ENCODE results near the gene WNT5B. TPM values are rescaled to one million over a fixed set of nuclear protein-coding genes. Genes with fewer than 3 reads are reported as not detected.

The WNT5B gene
- total RNA-seq, 1 experiment from 2014 or later = 33.1 TPM

DNA sequence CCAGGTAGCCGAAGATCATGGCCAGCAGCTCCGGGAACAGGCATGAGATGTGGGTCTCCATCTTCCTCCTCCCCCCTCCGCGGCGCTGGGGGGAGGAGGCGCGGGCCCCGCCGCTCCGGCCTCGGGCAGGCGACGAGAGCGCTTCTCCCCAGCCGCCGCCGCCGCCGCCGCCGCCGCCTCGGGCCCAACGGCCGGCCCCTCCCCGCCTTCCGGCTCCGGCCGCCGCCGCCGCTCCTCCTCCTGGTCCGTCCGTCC is 35.1 kb upstream of the WNT5B start:
- peaks cover 25% of the 10 kb centered on the region for H3F3A ChIP-seq (ENCODE audit: insufficient read depth, low read depth)
- H3K9me3 ChIP-seq (ENCODE audit: insufficient read depth, low read depth) = no peaks in the 10 kb centered on the region
- H3K4me1 ChIP-seq (replicated peaks; ENCODE audit: insufficient read depth) = peaks cover 44% of the 10 kb centered on the region
- TF ChIP-seq, protein P1, sequence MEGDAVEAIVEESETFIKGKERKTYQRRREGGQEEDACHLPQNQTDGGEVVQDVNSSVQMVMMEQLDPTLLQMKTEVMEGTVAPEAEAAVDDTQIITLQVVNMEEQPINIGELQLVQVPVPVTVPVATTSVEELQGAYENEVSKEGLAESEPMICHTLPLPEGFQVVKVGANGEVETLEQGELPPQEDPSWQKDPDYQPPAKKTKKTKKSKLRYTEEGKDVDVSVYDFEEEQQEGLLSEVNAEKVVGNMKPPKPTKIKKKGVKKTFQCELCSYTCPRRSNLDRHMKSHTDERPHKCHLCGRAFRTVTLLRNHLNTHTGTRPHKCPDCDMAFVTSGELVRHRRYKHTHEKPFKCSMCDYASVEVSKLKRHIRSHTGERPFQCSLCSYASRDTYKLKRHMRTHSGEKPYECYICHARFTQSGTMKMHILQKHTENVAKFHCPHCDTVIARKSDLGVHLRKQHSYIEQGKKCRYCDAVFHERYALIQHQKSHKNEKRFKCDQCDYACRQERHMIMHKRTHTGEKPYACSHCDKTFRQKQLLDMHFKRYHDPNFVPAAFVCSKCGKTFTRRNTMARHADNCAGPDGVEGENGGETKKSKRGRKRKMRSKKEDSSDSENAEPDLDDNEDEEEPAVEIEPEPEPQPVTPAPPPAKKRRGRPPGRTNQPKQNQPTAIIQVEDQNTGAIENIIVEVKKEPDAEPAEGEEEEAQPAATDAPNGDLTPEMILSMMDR (conservative IDR thresholded peaks at IDR 0.05) = no peak
- no peak for TF ChIP-seq EZH2 (IDR thresholded peaks at IDR 0.05; ENCODE audit: low read depth)
- peak overlapping the region; percentile 89 for H3K4me3 ChIP-seq
- 0 out of 2 replicates have a peak overlapping the region, but pooled peaks have one; percentile 20 for H3K27ac ChIP-seq
- no peaks in the 10 kb centered on the region for H3K36me3 ChIP-seq (ENCODE audit: low read depth)
- peak in 1 of 2 experiments; percentile 51 for DNase-seq
- ChIA-PET POLR2A (ENCODE audit: unreplicated experiment) (no interaction called here), CTCF (no interaction called here)
- H3K4me2 ChIP-seq = peak overlapping the region; percentile 90
- H4K20me1 ChIP-seq (ENCODE audit: insufficient read depth) = peaks cover 38% of the 10 kb centered on the region
- H2AFZ ChIP-seq = peak overlapping the region; percentile 90
- no TSS peak for BruUV-seq (replicated peaks)
- no peaks in the 10 kb centered on the region for H3K9me2 ChIP-seq (ENCODE audit: insufficient read depth)
- peaks cover 44% of the 10 kb centered on the region for H3K79me2 ChIP-seq (ENCODE audit: low read depth)
- intact Hi-C loops (cut with micrococcal nuclease; ENCODE audit: unreplicated experiment) = loop anchor here (5.0 kb wide), 2 partner anchors 842 to 1147 kb away; partner anchors contain the start of gene WNK1
- H3K27me3 ChIP-seq (ENCODE audit: insufficient read depth, low read depth) = no peaks in the 10 kb centered on the region

DNA sequence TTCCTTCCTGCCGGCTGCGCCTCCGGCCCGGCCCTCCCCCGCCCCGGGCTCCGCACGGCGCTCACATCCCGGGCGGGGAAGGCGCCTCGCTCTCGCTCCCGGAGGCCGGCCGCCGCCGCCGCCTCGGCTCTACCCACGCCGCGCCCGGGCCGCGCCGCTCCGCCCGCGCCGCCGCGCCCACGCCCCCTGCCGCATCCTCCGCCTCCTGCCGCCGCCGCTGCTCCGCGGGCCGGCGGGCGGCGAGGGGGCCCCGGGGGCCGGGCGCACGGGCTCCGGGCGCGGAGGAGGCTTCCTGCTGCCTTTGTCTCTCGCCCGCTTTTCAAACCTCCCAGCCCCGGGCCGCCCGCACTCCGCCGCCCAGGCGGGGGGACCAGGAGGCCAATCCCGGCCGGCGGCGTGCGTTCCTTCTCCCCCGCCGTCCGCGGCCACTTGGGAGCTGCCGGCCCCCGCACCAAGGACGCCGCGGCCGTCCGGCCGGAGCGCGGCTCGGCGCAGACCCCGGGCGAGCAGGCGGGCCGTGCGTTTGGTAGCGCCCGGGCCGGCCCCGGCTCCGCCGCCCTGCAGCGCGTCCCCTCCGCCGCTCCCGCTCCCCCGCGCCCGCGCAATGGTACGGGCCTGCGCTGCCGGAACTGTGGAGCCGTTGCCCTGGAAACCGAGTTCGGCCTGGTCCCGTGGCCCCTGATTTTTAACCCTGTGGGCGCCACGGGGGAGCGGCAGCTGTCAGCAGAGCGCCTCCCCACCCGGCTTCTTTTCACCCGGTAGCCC is 34.6 kb upstream of the WNT5B start, which contains the start of gene FBXL14:
TSS of gene FBXL14 (minus strand) at position 321 of the 765 bp plus-strand sequence. CDS start 515 bp downstream, outside the sequence.
- Histone ChIP-seq H3K4me2 (peak within 1 kb of the TSS; percentile 99), H3K27ac (peak within 1 kb of the TSS; percentile 20; the same call in 1 of the 2 replicates), H3K9me3 (ENCODE audit: insufficient read depth, low read depth) (no peaks in the 10 kb centered on the region), H3K36me3 (ENCODE audit: low read depth) (no peaks in the 10 kb centered on the region), H3F3A (ENCODE audit: insufficient read depth, low read depth) (peaks cover 25% of the 10 kb centered on the region), H3K27me3 (ENCODE audit: insufficient read depth, low read depth) (no peaks in the 10 kb centered on the region), H3K4me1 (replicated peaks; ENCODE audit: insufficient read depth) (peaks cover 44% of the 10 kb centered on the region), H3K79me2 (ENCODE audit: low read depth) (peaks cover 42% of the 10 kb centered on the region), H2AFZ (peak within 1 kb of the TSS; percentile 99), H3K4me3 (peak within 1 kb of the TSS; percentile 91), H4K20me1 (ENCODE audit: insufficient read depth) (peaks cover 36% of the 10 kb centered on the region), H3K9me2 (ENCODE audit: insufficient read depth) (no peaks in the 10 kb centered on the region)
- no TSS peak for BruUV-seq (replicated peaks)
- intact Hi-C loops (cut with micrococcal nuclease; ENCODE audit: unreplicated experiment) = loop anchor here (5.0 kb wide), 2 partner anchors 842 to 1147 kb away; partner anchors contain the start of gene WNK1
- no peak for TF ChIP-seq EZH2 (IDR thresholded peaks at IDR 0.05; ENCODE audit: low read depth)
- TF ChIP-seq, protein P1 (conservative IDR thresholded peaks at IDR 0.05) = no peak
- CTCF ChIA-PET = interaction anchor here (0.6 kb wide), 2 partner anchors 55 to 388 kb away, joined by 3 to 4 read pairs; no protein-coding TSS in a partner anchor
- peak; percentile 65 to 90 for DNase-seq
- POLR2A ChIA-PET (ENCODE audit: unreplicated experiment) = interaction anchor here (1.0 kb wide), 1 partner anchor 12 kb away, joined by 6 read pairs; no protein-coding TSS in a partner anchor

DNA sequence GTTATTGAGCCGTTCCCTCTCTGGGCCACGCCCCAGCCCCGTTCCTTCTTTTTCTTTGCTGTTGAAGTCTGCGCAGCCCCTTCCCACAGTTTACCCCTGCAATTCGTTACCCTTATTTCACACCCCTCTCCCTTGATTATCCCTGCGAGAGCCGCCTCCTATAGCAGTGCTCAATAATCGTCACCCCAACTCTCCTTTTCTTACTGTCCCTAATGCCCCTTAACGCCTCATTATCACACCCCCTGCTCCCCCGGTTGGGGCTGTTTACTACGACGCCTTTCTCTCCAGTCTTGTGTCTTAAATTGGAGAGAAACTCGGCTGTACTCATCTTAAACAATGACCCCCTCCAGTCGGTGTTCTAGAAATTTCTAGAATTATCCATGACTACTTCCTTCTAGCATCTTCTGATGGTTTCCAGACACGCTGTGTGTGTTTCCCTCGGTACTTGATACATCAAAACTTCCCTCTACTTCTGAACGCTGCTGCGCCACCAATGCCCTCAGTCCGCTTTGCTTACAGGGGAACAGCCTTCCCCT is 33.9 kb upstream of the WNT5B start:
- no peaks in the 10 kb centered on the region for H3K36me3 ChIP-seq (ENCODE audit: low read depth)
- peak overlapping the region; percentile 19; the same call in 1 of the 2 replicates for H3K27ac ChIP-seq
- no peak for DNase-seq
- intact Hi-C loops (cut with micrococcal nuclease; ENCODE audit: unreplicated experiment) = no loop called here
- H3F3A ChIP-seq (ENCODE audit: insufficient read depth, low read depth) = peaks cover 25% of the 10 kb centered on the region
- TSS peak; percentile 55 for BruUV-seq (replicated peaks)
- H3K4me2 ChIP-seq = peak overlapping the region; percentile 99
- H3K27me3 ChIP-seq (ENCODE audit: insufficient read depth, low read depth) = no peaks in the 10 kb centered on the region
- H3K79me2 ChIP-seq (ENCODE audit: low read depth) = peaks cover 35% of the 10 kb centered on the region
- ChIA-PET POLR2A (ENCODE audit: unreplicated experiment) (interaction anchor here (1.0 kb wide), 1 partner anchor 11 kb away, joined by 6 read pairs; no protein-coding TSS in a partner anchor), CTCF (interaction anchor here (0.6 kb wide), 2 partner anchors 54 to 389 kb away, joined by 3 to 4 read pairs; no protein-coding TSS in a partner anchor)
- no peaks in the 10 kb centered on the region for H3K9me2 ChIP-seq (ENCODE audit: insufficient read depth)
- H3K9me3 ChIP-seq (ENCODE audit: insufficient read depth, low read depth) = no peaks in the 10 kb centered on the region
- TF ChIP-seq EZH2 (IDR thresholded peaks at IDR 0.05; ENCODE audit: low read depth) = no peak
- TF ChIP-seq, protein P1 (conservative IDR thresholded peaks at IDR 0.05) = no peak
- peak overlapping the region; percentile 99 for H2AFZ ChIP-seq
- H3K4me1 ChIP-seq (replicated peaks; ENCODE audit: insufficient read depth) = peaks cover 42% of the 10 kb centered on the region
- peak overlapping the region; percentile 91 for H3K4me3 ChIP-seq
- peaks cover 30% of the 10 kb centered on the region for H4K20me1 ChIP-seq (ENCODE audit: insufficient read depth)
